Caco-2 (cell line): ENCODE measurements around the gene NTF3. TPM values are rescaled to one million over a fixed set of nuclear protein-coding genes. Genes with fewer than 3 reads are reported as not detected.

ENCODE experiments used
- BruUV-seq: library from RNA; stranded (reverse); fragments of 400-500 nt; replicated peaks from 2 replicates; lab custom pipeline; 2021; lab: Mats Ljungman, UMichigan
- CTCF ChIA-PET: fragments of 300-600 bp; sonication (Branson Sonifier 250); formaldehyde crosslinking; loops from one replicate; lab custom pipeline; 2022; ENCODE audit warnings: antibody characterized with exemption; lab: Charles Lee
- POLR2A ChIA-PET: fragments of 300-600 bp; sonication (Branson Sonifier 250); formaldehyde crosslinking; loops from one replicate; lab custom pipeline; 2022; ENCODE audit warnings: antibody characterized with exemption; lab: Charles Lee
- DNase-seq, 2 experiments: peaks; one replicate each; pipeline versions ENCODE4 v3.0.0 to v3.0.0-alpha.2; 2020 to 2022
- H3K27me3 ChIP-seq: replicated peaks from 2 replicates; pipeline ENCODE4 v1.6.0; 2011; ENCODE audit warnings: low read length; ENCODE audit not compliant: control insufficient read depth, insufficient read depth
- H3K36me3 ChIP-seq: 2 replicates; pipeline ENCODE4 v1.5.1; 2011; ENCODE audit warnings: low read length; ENCODE audit not compliant: control insufficient read depth, insufficient read depth
- H3K4me1 ChIP-seq: fragments of 250-450 bp; sonication (Bioruptor Pico); 2 replicates; pipeline ENCODE4 v1.5.1; 2020; ENCODE audit warnings: mild to moderate bottlenecking
- H3K4me3 ChIP-seq: 2 replicates; pipeline ENCODE4 v1.5.1; 2011; ENCODE audit warnings: low read depth, mild to moderate bottlenecking, control low read depth, low read length
- H3K9me3 ChIP-seq: fragments of 250-450 bp; sonication (Bioruptor Pico); 2 replicates; pipeline ENCODE4 v1.5.1; 2020; ENCODE audit warnings: mild to moderate bottlenecking, moderate library complexity
- H3K27ac Mint-ChIP-seq: one replicate; pipeline ENCODE4 v1.8.0; 2022; ENCODE audit warnings: mixed read lengths; ENCODE audit not compliant: unreplicated experiment
- H3K27me3 Mint-ChIP-seq: one replicate; pipeline ENCODE4 v1.8.0; 2022; ENCODE audit warnings: mixed read lengths; ENCODE audit not compliant: insufficient read depth, unreplicated experiment
- H3K36me3 Mint-ChIP-seq: one replicate; pipeline ENCODE4 v1.8.0; 2022; ENCODE audit warnings: mild to moderate bottlenecking, mixed read lengths; ENCODE audit not compliant: insufficient read depth, unreplicated experiment
- H3K4me1 Mint-ChIP-seq: one replicate; pipeline ENCODE4 v1.8.0; 2022; ENCODE audit warnings: low read depth, mixed read lengths; ENCODE audit not compliant: unreplicated experiment
- H3K4me3 Mint-ChIP-seq: one replicate; pipeline ENCODE4 v1.8.0; 2022; ENCODE audit warnings: mild to moderate bottlenecking, moderate library complexity, mixed read lengths; ENCODE audit not compliant: unreplicated experiment
- H3K9me3 Mint-ChIP-seq: one replicate; pipeline ENCODE4 v1.8.0; 2022; ENCODE audit warnings: mixed read lengths; ENCODE audit not compliant: unreplicated experiment
- CTCF ChIP-seq, 2 experiments: fragments of 200-600 bp in 1 of 2; IDR thresholded peaks; 1 replicate in 1 of 2; 2 replicates in 1 of 2; pipeline versions ENCODE4 v1.5.1 to v1.8.0; 2011 to 2022; ENCODE audit warnings: antibody characterized with exemption in 1 of 2, control low read depth in 1 of 2, inconsistent platforms in 1 of 2, low read depth in 1 of 2, low read length in 1 of 2, mild to moderate bottlenecking in 1 of 2, moderate library complexity in 1 of 2; ENCODE audit not compliant: insufficient read depth in 1 of 2, severe bottlenecking in 1 of 2, unreplicated experiment in 1 of 2
- intact Hi-C: fragments of 100-400 bp; cut with micrococcal nuclease; formaldehyde crosslinking; loops from one replicate; pipeline ENCODE4 v1.10.0; 2022; ENCODE audit not compliant: unreplicated experiment
- total RNA-seq: library from RNA; stranded (reverse); gene quantifications from 2 replicates; pipeline ENCODE4 v1.2.3, GENCODE V29; 2022

NTF3 gene
- total RNA-seq, 1 experiment from 2014 or later, result 5.3 TPM

- Histone ChIP-seq H3K36me3 (no peaks in the 10 kb centered on the region), H3K27me3 (no peaks in the 10 kb centered on the region), H3K4me3 (no peak overlapping the region), H3K9me3 (no peaks in the 10 kb centered on the region), H3K4me1 (peaks cover 18% of the 10 kb centered on the region)
- ChIA-PET POLR2A (no interaction called here), CTCF (no interaction called here)
- H3K27me3 Mint-ChIP-seq, result no peaks in the 10 kb centered on the region
- H3K4me3 Mint-ChIP-seq, result no peak overlapping the region
- H3K36me3 Mint-ChIP-seq, result no peaks in the 10 kb centered on the region
- no peak for DNase-seq
- intact Hi-C loops, result no loop called here
- no peaks in the 10 kb centered on the region for H3K9me3 Mint-ChIP-seq
- peaks cover 24% of the 10 kb centered on the region for H3K4me1 Mint-ChIP-seq
- TF ChIP-seq CTCF (IDR thresholded peaks at IDR 0.05; ENCODE audit: insufficient read depth in 1 of 2, low read depth in 1 of 2, low read length in 1 of 2, severe bottlenecking in 1 of 2, unreplicated experiment in 1 of 2), result no peak
- H3K27ac Mint-ChIP-seq, result no peak overlapping the region
- BruUV-seq, result no TSS peak
Observed at GRCh38 chr12:5518584-5519365, 86.9 kb downstream of the NTF3 start.

GRCh38 chr12:5520037-5520436 lies 88.1 kb downstream of the NTF3 start:
- H3K9me3 Mint-ChIP-seq, result no peaks in the 10 kb centered on the region
- ChIA-PET POLR2A (no interaction called here), CTCF (no interaction called here)
- H3K27me3 Mint-ChIP-seq, result no peaks in the 10 kb centered on the region
- Histone ChIP-seq H3K4me3 (no peak overlapping the region), H3K4me1 (peaks cover 16% of the 10 kb centered on the region), H3K36me3 (no peaks in the 10 kb centered on the region), H3K9me3 (no peaks in the 10 kb centered on the region), H3K27me3 (no peaks in the 10 kb centered on the region)
- DNase-seq, result peak in 1 of 2 experiments; percentile 30
- no peaks in the 10 kb centered on the region for H3K36me3 Mint-ChIP-seq
- TF ChIP-seq CTCF (IDR thresholded peaks at IDR 0.05; ENCODE audit: insufficient read depth in 1 of 2, low read depth in 1 of 2, low read length in 1 of 2, severe bottlenecking in 1 of 2, unreplicated experiment in 1 of 2), result no peak
- intact Hi-C loops, result no loop called here
- no peak overlapping the region for H3K27ac Mint-ChIP-seq
- H3K4me3 Mint-ChIP-seq, result no peak overlapping the region
- H3K4me1 Mint-ChIP-seq, result peaks cover 16% of the 10 kb centered on the region
- no TSS peak for BruUV-seq

GRCh38 chr12:5520831-5521230 lies 88.9 kb downstream of the NTF3 start:
- intact Hi-C loops, result no loop called here
- peaks cover 8% of the 10 kb centered on the region for H3K4me1 ChIP-seq
- peak in 1 of 2 experiments; percentile 26 for DNase-seq
- no peak overlapping the region for H3K4me3 ChIP-seq
- H3K36me3 ChIP-seq, result no peaks in the 10 kb centered on the region
- Mint-ChIP-seq H3K36me3 (no peaks in the 10 kb centered on the region), H3K27ac (no peak overlapping the region), H3K4me1 (peaks cover 8% of the 10 kb centered on the region), H3K4me3 (no peak overlapping the region), H3K27me3 (no peaks in the 10 kb centered on the region), H3K9me3 (no peaks in the 10 kb centered on the region)
- CTCF ChIA-PET, result no interaction called here
- H3K9me3 ChIP-seq, result no peaks in the 10 kb centered on the region
- no peaks in the 10 kb centered on the region for H3K27me3 ChIP-seq
- BruUV-seq, result no TSS peak
- POLR2A ChIA-PET, result no interaction called here
- no peak for TF ChIP-seq CTCF (IDR thresholded peaks at IDR 0.05; ENCODE audit: insufficient read depth in 1 of 2, low read depth in 1 of 2, low read length in 1 of 2, severe bottlenecking in 1 of 2, unreplicated experiment in 1 of 2)
